Mucosa of rectum (tissue), 2 donors: ENCODE measurements around the gene DMD.

Experiments
- H3K27ac ChIP-seq, 2 donors: one replicate each; pipeline ENCODE4 v1.7.0; 2013; ENCODE audit warnings: inconsistent platforms in 2 of 2, low read depth in 2 of 2, low read length in 2 of 2
- H3K27me3 ChIP-seq, 2 donors: one replicate each; pipeline ENCODE4 v1.7.0; 2013; ENCODE audit warnings: low read length in 2 of 2; ENCODE audit not compliant: control insufficient read depth in 2 of 2, insufficient read depth in 2 of 2
- H3K36me3 ChIP-seq, 2 donors: one replicate each; pipeline ENCODE4 v1.7.0; 2013; ENCODE audit warnings: low read length in 2 of 2; ENCODE audit not compliant: control insufficient read depth in 2 of 2, insufficient read depth in 2 of 2
- H3K4me1 ChIP-seq, 2 donors: one replicate each; pipeline ENCODE4 v1.7.0; 2013; ENCODE audit warnings: low read length in 2 of 2, mild to moderate bottlenecking in 1 of 2; ENCODE audit not compliant: control insufficient read depth in 2 of 2, insufficient read depth in 2 of 2
- H3K4me3 ChIP-seq, 2 donors: one replicate each; pipeline ENCODE4 v1.7.0; 2013; ENCODE audit warnings: low read length in 2 of 2
- H3K9ac ChIP-seq, 2 donors: one replicate each; pipeline ENCODE4 v1.7.0; 2013; ENCODE audit warnings: low read length in 2 of 2, low read depth in 1 of 2, mild to moderate bottlenecking in 1 of 2
- H3K9me3 ChIP-seq, 2 donors: one replicate each; pipeline ENCODE4 v1.7.0; 2013; ENCODE audit warnings: low read length in 2 of 2; ENCODE audit not compliant: control insufficient read depth in 2 of 2
- donor health status: healthy.
- donor health status: Normal muscosa, but diverticular disease.

DMD gene

GRCh38 chrX:31909850-31910572, 1301.3 kb downstream of the DMD start:
- H3K27ac ChIP-seq = no peak overlapping the region
- H3K36me3 ChIP-seq = no peaks in the 10 kb centered on the region
- H3K4me1 ChIP-seq = no peaks in the 10 kb centered on the region
- no peaks in the 10 kb centered on the region for H3K27me3 ChIP-seq
- H3K9ac ChIP-seq = no peak overlapping the region
- H3K4me3 ChIP-seq = no peak overlapping the region
- H3K9me3 ChIP-seq = no peaks in the 10 kb centered on the region

- Histone ChIP-seq H3K36me3 (no peaks in the 10 kb centered on the region), H3K4me1 (no peaks in the 10 kb centered on the region), H3K4me3 (no peak overlapping the region), H3K27ac (no peak overlapping the region), H3K27me3 (no peaks in the 10 kb centered on the region), H3K9me3 (no peaks in the 10 kb centered on the region), H3K9ac (no peak overlapping the region)
Measured at GRCh38 chrX:31894152-31894551, 1317.2 kb downstream of the DMD start.

GRCh38 chrX:31893525-31893924, 1317.8 kb downstream of the DMD start:
- Histone ChIP-seq H3K4me1 (no peaks in the 10 kb centered on the region), H3K9me3 (no peaks in the 10 kb centered on the region), H3K27ac (no peak overlapping the region), H3K9ac (no peak overlapping the region), H3K36me3 (no peaks in the 10 kb centered on the region), H3K4me3 (no peak overlapping the region), H3K27me3 (no peaks in the 10 kb centered on the region)

GRCh38 chrX:31889088-31889487, 1322.3 kb downstream of the DMD start:
- H3K4me3 ChIP-seq = no peak overlapping the region
- H3K9ac ChIP-seq = no peak overlapping the region
- no peaks in the 10 kb centered on the region for H3K4me1 ChIP-seq
- no peaks in the 10 kb centered on the region for H3K9me3 ChIP-seq
- no peaks in the 10 kb centered on the region for H3K36me3 ChIP-seq
- no peak overlapping the region for H3K27ac ChIP-seq
- no peaks in the 10 kb centered on the region for H3K27me3 ChIP-seq

- H3K4me3 ChIP-seq = no peak overlapping the region
- H3K27me3 ChIP-seq = no peaks in the 10 kb centered on the region
- H3K4me1 ChIP-seq = no peaks in the 10 kb centered on the region
- H3K36me3 ChIP-seq = no peaks in the 10 kb centered on the region
- no peaks in the 10 kb centered on the region for H3K9me3 ChIP-seq
- no peak overlapping the region for H3K27ac ChIP-seq
- no peak overlapping the region for H3K9ac ChIP-seq
Measured at GRCh38 chrX:31884535-31884934, 1326.8 kb downstream of the DMD start.

GRCh38 chrX:31872007-31872406, 1339.3 kb downstream of the DMD start:
- Histone ChIP-seq H3K27ac (no peak overlapping the region), H3K27me3 (no peaks in the 10 kb centered on the region), H3K9ac (no peak overlapping the region), H3K9me3 (no peaks in the 10 kb centered on the region), H3K4me3 (no peak overlapping the region), H3K36me3 (no peaks in the 10 kb centered on the region), H3K4me1 (no peaks in the 10 kb centered on the region)

GRCh38 chrX:31870267-31870666, 1341.1 kb downstream of the DMD start:
- Histone ChIP-seq H3K27me3 (no peaks in the 10 kb centered on the region), H3K9ac (no peak overlapping the region), H3K4me1 (no peaks in the 10 kb centered on the region), H3K4me3 (no peak overlapping the region), H3K27ac (no peak overlapping the region), H3K36me3 (no peaks in the 10 kb centered on the region), H3K9me3 (no peaks in the 10 kb centered on the region)

- no peak overlapping the region for H3K4me3 ChIP-seq
- H3K27ac ChIP-seq = no peak overlapping the region
- no peaks in the 10 kb centered on the region for H3K9me3 ChIP-seq
- no peaks in the 10 kb centered on the region for H3K36me3 ChIP-seq
- no peaks in the 10 kb centered on the region for H3K27me3 ChIP-seq
- no peak overlapping the region for H3K9ac ChIP-seq
- no peaks in the 10 kb centered on the region for H3K4me1 ChIP-seq
Measured at GRCh38 chrX:31860686-31861085, 1350.7 kb downstream of the DMD start.

GRCh38 chrX:31858915-31859314, 1352.4 kb downstream of the DMD start:
- Histone ChIP-seq H3K9me3 (no peaks in the 10 kb centered on the region), H3K27ac (no peak overlapping the region), H3K4me3 (no peak overlapping the region), H3K36me3 (no peaks in the 10 kb centered on the region), H3K27me3 (no peaks in the 10 kb centered on the region), H3K4me1 (no peaks in the 10 kb centered on the region), H3K9ac (no peak overlapping the region)

- Histone ChIP-seq H3K36me3 (no peaks in the 10 kb centered on the region), H3K4me3 (no peak overlapping the region), H3K27me3 (no peaks in the 10 kb centered on the region)
Measured at GRCh38 chrX:31854716-31855115, 1356.6 kb downstream of the DMD start.

GRCh38 chrX:31851761-31852160, 1359.6 kb downstream of the DMD start:
- Histone ChIP-seq H3K9ac (no peak overlapping the region), H3K4me1 (no peaks in the 10 kb centered on the region), H3K27me3 (no peaks in the 10 kb centered on the region), H3K36me3 (no peaks in the 10 kb centered on the region), H3K4me3 (no peak overlapping the region), H3K27ac (no peak overlapping the region), H3K9me3 (no peaks in the 10 kb centered on the region)

More at GRCh38 chrX:31854716-31855115, 1356.6 kb downstream of the DMD start:
- Histone ChIP-seq H3K4me1 (no peaks in the 10 kb centered on the region), H3K9me3 (no peaks in the 10 kb centered on the region), H3K9ac (no peak overlapping the region), H3K27ac (no peak overlapping the region)
